GM19035 (cell line): ENCODE measurements around the gene CYSTM1.

Source experiments
- ATAC-seq: cut with Tn5 transposase; IDR thresholded peaks from one replicate; pipeline ENCODE4 v1.9.1; 2021; ENCODE audit not compliant: unreplicated experiment

CYSTM1 gene

GRCh38 chr5:140174465-140175366 is at the start of gene CYSTM1:
Gene CYSTM1, plus strand, starts transcription at chr5:140175188. Its CDS starts 19,278 bp downstream, at chr5:140194466.
- ATAC-seq: peak; percentile 97

- ATAC-seq: no peak
These were observed 49.4 kb upstream of the CYSTM1 start, which contains the start of gene IGIP for GRCh38 chr5:140125637-140126036. Gene IGIP, plus strand, starts transcription at chr5:140125937. Its CDS starts 2,540 bp downstream, at chr5:140128477.

GRCh38 chr5:140126315-140127012 is 48.5 kb upstream of the CYSTM1 start:
- no peak for ATAC-seq

GRCh38 chr5:140128376-140128775 is 46.6 kb upstream of the CYSTM1 start:
- no peak for ATAC-seq

- ATAC-seq: no peak
These were observed 43.8 kb upstream of the CYSTM1 start for GRCh38 chr5:140130949-140131733.

- no peak for ATAC-seq
These were observed 43.0 kb upstream of the CYSTM1 start for GRCh38 chr5:140131967-140132409.

GRCh38 chr5:140133514-140134167 is 41.3 kb upstream of the CYSTM1 start:
- no peak for ATAC-seq

- no peak for ATAC-seq
These were observed 40.6 kb upstream of the CYSTM1 start for GRCh38 chr5:140134277-140134935.

GRCh38 chr5:140135127-140135526 is 39.9 kb upstream of the CYSTM1 start:
- no peak for ATAC-seq

GRCh38 chr5:140136624-140137023 is 38.4 kb upstream of the CYSTM1 start:
- no peak for ATAC-seq

GRCh38 chr5:140140435-140140834 is 34.6 kb upstream of the CYSTM1 start:
- no peak for ATAC-seq

- ATAC-seq: no peak
These were observed 33.7 kb upstream of the CYSTM1 start for GRCh38 chr5:140141241-140141640.

- no peak for ATAC-seq
These were observed 32.7 kb upstream of the CYSTM1 start for GRCh38 chr5:140142246-140142645.

- ATAC-seq: no peak
These were observed 32.1 kb upstream of the CYSTM1 start for GRCh38 chr5:140142856-140143255.

- peak; percentile 4 for ATAC-seq
These were observed 31.3 kb upstream of the CYSTM1 start for GRCh38 chr5:140143521-140144258.

GRCh38 chr5:140145256-140145655 is 29.7 kb upstream of the CYSTM1 start:
- ATAC-seq: no peak

GRCh38 chr5:140145818-140146522 is 29.0 kb upstream of the CYSTM1 start:
- no peak for ATAC-seq

GRCh38 chr5:140146523-140146842 is 28.5 kb upstream of the CYSTM1 start:
- no peak for ATAC-seq

GRCh38 chr5:140147460-140147859 is 27.5 kb upstream of the CYSTM1 start:
- no peak for ATAC-seq
